NCI-H2081 (cell line): ENCODE measurements around the gene MIPEP.

ENCODE experiments used
- DNase-seq, 2 experiments: peaks; one replicate each; lab custom pipeline; 2025; lab: John Stamatoyannopoulos, UW

The MIPEP gene

GRCh38 chr13:23852351-23852750 is 36.8 kb downstream of the MIPEP start:
- DNase-seq = no peak

GRCh38 chr13:23851106-23851505 is 38.1 kb downstream of the MIPEP start:
- no peak for DNase-seq

GRCh38 chr13:23850134-23850533 is 39.1 kb downstream of the MIPEP start:
- DNase-seq = no peak

- no peak for DNase-seq
Observed at GRCh38 chr13:23849670-23850069, 39.5 kb downstream of the MIPEP start.

GRCh38 chr13:23848646-23849141 is 40.5 kb downstream of the MIPEP start:
- DNase-seq = no peak

- no peak for DNase-seq
Observed at GRCh38 chr13:23848019-23848418, 41.2 kb downstream of the MIPEP start.

- no peak for DNase-seq
Observed at GRCh38 chr13:23847497-23847896, 41.7 kb downstream of the MIPEP start.

- DNase-seq = no peak
Observed at GRCh38 chr13:23845105-23845725, 44.0 kb downstream of the MIPEP start.

- no peak for DNase-seq
Observed at GRCh38 chr13:23844132-23844531, 45.1 kb downstream of the MIPEP start.

- DNase-seq = no peak
Observed at GRCh38 chr13:23843436-23843835, 45.8 kb downstream of the MIPEP start.

GRCh38 chr13:23842406-23842805 is 46.8 kb downstream of the MIPEP start:
- no peak for DNase-seq

GRCh38 chr13:23833733-23834611 is 55.2 kb downstream of the MIPEP start:
- DNase-seq = no peak

- DNase-seq = no peak
Observed at GRCh38 chr13:23828866-23829265, 60.3 kb downstream of the MIPEP start.

GRCh38 chr13:23828086-23828485 is 61.1 kb downstream of the MIPEP start:
- DNase-seq = no peak

- no peak for DNase-seq
Observed at GRCh38 chr13:23825179-23825578, 64.0 kb downstream of the MIPEP start.

- no peak for DNase-seq
Observed at GRCh38 chr13:23824371-23824770, 64.8 kb downstream of the MIPEP start.

GRCh38 chr13:23822252-23822824 is 66.9 kb downstream of the MIPEP start:
- DNase-seq = no peak

GRCh38 chr13:23820530-23820929 is 68.7 kb downstream of the MIPEP start:
- DNase-seq = no peak

GRCh38 chr13:23817830-23818229 is 71.4 kb downstream of the MIPEP start:
- no peak for DNase-seq

- no peak for DNase-seq
Observed at GRCh38 chr13:23817136-23817535, 72.1 kb downstream of the MIPEP start.

GRCh38 chr13:23813635-23814034 is 75.6 kb downstream of the MIPEP start:
- DNase-seq = no peak

- no peak for DNase-seq
Observed at GRCh38 chr13:23811366-23812062, 77.7 kb downstream of the MIPEP start.
